GM23338 (cell line): ENCODE results near the gene PDK4. TPM values are rescaled to one million over a fixed set of nuclear protein-coding genes. Genes with fewer than 3 reads are reported as not detected.

Experiments used
- ATAC-seq: fragments of 200-7000 bp; cut with Tn5 transposase; 3 replicates; pipeline ENCODE4 v1.9.1; 2020
- DNase-seq: peaks from one replicate; pipeline ENCODE4 v3.0.0-alpha.2; 2015; ENCODE audit warnings: low spot score
- H2AFZ ChIP-seq: fragments of 200-600 bp; sonication (generic); 2 replicates; pipeline ENCODE4 v1.8.0; 2016; ENCODE audit warnings: antibody characterized with exemption, mild to moderate bottlenecking, moderate library complexity
- H3F3A ChIP-seq: fragments of 200-600 bp; sonication (generic); replicated peaks from 2 replicates; pipeline ENCODE4 v1.8.0; 2017; ENCODE audit warnings: antibody characterized with exemption, mixed run types, low read depth
- H3K27ac ChIP-seq: fragments of 200-600 bp; sonication (generic); 2 replicates; pipeline ENCODE4 v1.6.1; 2016; ENCODE audit warnings: low read depth
- H3K27me3 ChIP-seq: fragments of 200-600 bp; sonication (generic); 2 replicates; pipeline ENCODE4 v1.8.0; 2016; ENCODE audit warnings: mild to moderate bottlenecking, mixed run types, moderate library complexity; ENCODE audit not compliant: insufficient read depth
- H3K36me3 ChIP-seq: fragments of 200-600 bp; sonication (generic); 2 replicates; pipeline ENCODE4 v1.8.0; 2016; ENCODE audit warnings: mild to moderate bottlenecking; ENCODE audit not compliant: insufficient read depth
- H3K4me1 ChIP-seq: fragments of 200-600 bp; sonication (generic); 2 replicates; pipeline ENCODE4 v1.8.0; 2016; ENCODE audit warnings: mild to moderate bottlenecking, moderate library complexity; ENCODE audit not compliant: insufficient read depth
- H3K4me2 ChIP-seq: fragments of 200-600 bp; sonication (generic); 2 replicates; pipeline ENCODE4 v1.7.1; 2017; ENCODE audit warnings: mixed run types
- H3K4me3 ChIP-seq: fragments of 200-600 bp; sonication (generic); 2 replicates; pipeline ENCODE4 v1.6.1; 2016; ENCODE audit warnings: mixed run types
- H3K79me2 ChIP-seq: fragments of 200-600 bp; sonication (generic); replicated peaks from 2 replicates; pipeline ENCODE4 v1.8.0; 2017; ENCODE audit warnings: mild to moderate bottlenecking; ENCODE audit not compliant: insufficient read depth
- H3K9me2 ChIP-seq: fragments of 200-600 bp; sonication (generic); 2 replicates; pipeline ENCODE4 v1.8.0; 2017; ENCODE audit not compliant: insufficient read depth
- H4K20me1 ChIP-seq: fragments of 200-600 bp; sonication (generic); replicated peaks from 2 replicates; pipeline ENCODE4 v1.8.0; 2017; ENCODE audit warnings: mild to moderate bottlenecking; ENCODE audit not compliant: insufficient read depth
- H3K27ac Mint-ChIP-seq: 2 replicates; pipeline ENCODE4 v1.8.0; 2020; ENCODE audit warnings: inconsistent platforms, mild to moderate bottlenecking, moderate library complexity, mixed read lengths
- H3K27me3 Mint-ChIP-seq: 3 replicates; pipeline ENCODE4 v1.8.0; 2022; ENCODE audit warnings: low read depth, mild to moderate bottlenecking, moderate library complexity, mixed read lengths, inconsistent platforms; ENCODE audit not compliant: insufficient read depth, poor library complexity
- H3K36me3 Mint-ChIP-seq: 3 replicates; pipeline ENCODE4 v1.8.0; 2021; ENCODE audit warnings: low read depth, mild to moderate bottlenecking, inconsistent platforms, moderate library complexity, mixed read lengths
- H3K4me1 Mint-ChIP-seq: 3 replicates; pipeline ENCODE4 v1.8.0; 2020; ENCODE audit warnings: mild to moderate bottlenecking, inconsistent platforms, mixed read lengths
- H3K4me3 Mint-ChIP-seq: 3 replicates; pipeline ENCODE4 v1.8.0; 2021; ENCODE audit warnings: moderate library complexity, mild to moderate bottlenecking, inconsistent platforms, mixed read lengths
- H3K9me3 Mint-ChIP-seq: 3 replicates; pipeline ENCODE4 v1.8.0; 2020; ENCODE audit warnings: moderate library complexity, mild to moderate bottlenecking, inconsistent platforms, mixed read lengths
- CREB1 ChIP-seq: fragments of 250-450 bp; sonication (Bioruptor Pico); IDR thresholded peaks from 2 replicates; pipeline ENCODE4 v1.5.0; 2020; ENCODE audit warnings: low read depth, mild to moderate bottlenecking, moderate library complexity
- EZH2 ChIP-seq: fragments of 200-600 bp; sonication (generic); IDR thresholded peaks from one replicate; pipeline ENCODE4 v1.8.0; 2017; ENCODE audit warnings: antibody characterized with exemption, mild to moderate bottlenecking, low read depth; ENCODE audit not compliant: unreplicated experiment
- EZH2phosphoT487 ChIP-seq: fragments of 200-600 bp; sonication (generic); IDR thresholded peaks from one replicate; pipeline ENCODE4 v1.8.1; 2018; ENCODE audit warnings: antibody characterized with exemption; ENCODE audit not compliant: unreplicated experiment
- NANOG ChIP-seq: IDR thresholded peaks from 2 replicates; pipeline ENCODE4 v1.6.1; 2016; ENCODE audit warnings: antibody characterized with exemption, borderline replicate concordance
- POLR2AphosphoS5 ChIP-seq: IDR thresholded peaks from 2 replicates; pipeline ENCODE4 v1.6.1; 2016; ENCODE audit warnings: antibody characterized with exemption, low read depth
- STAT1 ChIP-seq: IDR thresholded peaks from one replicate; pipeline ENCODE4 v1.6.1; 2016; ENCODE audit warnings: antibody characterized with exemption; ENCODE audit not compliant: unreplicated experiment
- ZNF114 ChIP-seq: fragments of 250-450 bp; sonication (Bioruptor Pico); IDR thresholded peaks from 2 replicates; pipeline ENCODE4 v1.5.0; 2020; ENCODE audit warnings: mild to moderate bottlenecking, moderate library complexity
- polyA plus RNA-seq: library from polyadenylated mRNA; unstranded; fragments of >200 nt; fragmentation: Nextera tagmentation; extraction: Ambion mirVana; gene quantifications from 2 replicates; pipeline ENCODE4 v1.2.1, GENCODE V29; 2016
- total RNA-seq: library from RNA; depleted of rRNA; stranded (reverse); fragments of >200 nt; shearing (Covaris generic); gene quantifications from 2 replicates; pipeline ENCODE4 v1.2.3, GENCODE V29; 2014
- TF ChIP-seq, protein P1 (sequence below), 2 experiments: fragments of 200-600 bp in 1 of 2; sonication (generic) in 1 of 2; conservative IDR thresholded peaks; 2 replicates each; pipeline versions ENCODE4 v1.5.1 to v1.6.1; 2016 to 2017; ENCODE audit warnings: antibody characterized with exemption in 2 of 2, low read depth in 2 of 2, mild to moderate bottlenecking in 2 of 2, moderate library complexity in 1 of 2
- TF ChIP-seq, protein P2 (sequence below): IDR thresholded peaks from one replicate; pipeline ENCODE4 v1.6.1; 2018; ENCODE audit warnings: antibody characterized with exemption; ENCODE audit not compliant: unreplicated experiment
- TF ChIP-seq, protein P3 (sequence below): fragments of 250-450 bp; sonication (Bioruptor Pico); IDR thresholded peaks from 2 replicates; pipeline ENCODE4 v1.5.0; 2020; ENCODE audit warnings: mild to moderate bottlenecking, moderate library complexity
- TF ChIP-seq, protein P4 (sequence below): IDR thresholded peaks from 2 replicates; pipeline ENCODE4 v1.6.1; 2016; ENCODE audit warnings: antibody characterized with exemption

PDK4 gene
- total and polyA plus RNA-seq, 2 experiments from 2014 or later = 0.32 TPM; not detected in 1

DNA sequence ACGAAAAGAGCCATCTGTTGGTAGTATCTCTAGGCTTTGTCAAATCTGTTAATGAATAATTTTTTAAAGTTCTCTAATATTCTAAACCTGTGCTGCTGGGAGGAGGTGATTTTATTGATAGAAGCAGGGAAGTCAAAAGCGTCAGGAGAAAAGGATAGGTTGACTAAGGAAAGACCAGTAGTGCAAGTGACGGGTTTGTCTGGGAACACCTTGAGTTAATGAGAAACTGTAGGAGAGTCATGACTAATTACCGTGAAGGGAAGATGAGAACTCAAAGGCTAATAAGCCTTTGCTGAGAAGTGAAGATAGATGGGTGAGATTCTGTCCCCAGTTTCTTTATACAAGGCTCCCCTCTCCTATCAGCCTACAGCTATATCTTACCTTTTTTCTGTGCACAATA is 5.0 kb upstream of the PDK4 start:
- peaks cover 8% of the 10 kb centered on the region; the same call in 1 of the 2 replicates for H3K27me3 ChIP-seq
- H3K4me2 ChIP-seq = no peak overlapping the region
- H3K36me3 ChIP-seq = no peaks in the 10 kb centered on the region
- ATAC-seq (no peak), DNase-seq (no peak)
- TF ChIP-seq, protein P1, sequence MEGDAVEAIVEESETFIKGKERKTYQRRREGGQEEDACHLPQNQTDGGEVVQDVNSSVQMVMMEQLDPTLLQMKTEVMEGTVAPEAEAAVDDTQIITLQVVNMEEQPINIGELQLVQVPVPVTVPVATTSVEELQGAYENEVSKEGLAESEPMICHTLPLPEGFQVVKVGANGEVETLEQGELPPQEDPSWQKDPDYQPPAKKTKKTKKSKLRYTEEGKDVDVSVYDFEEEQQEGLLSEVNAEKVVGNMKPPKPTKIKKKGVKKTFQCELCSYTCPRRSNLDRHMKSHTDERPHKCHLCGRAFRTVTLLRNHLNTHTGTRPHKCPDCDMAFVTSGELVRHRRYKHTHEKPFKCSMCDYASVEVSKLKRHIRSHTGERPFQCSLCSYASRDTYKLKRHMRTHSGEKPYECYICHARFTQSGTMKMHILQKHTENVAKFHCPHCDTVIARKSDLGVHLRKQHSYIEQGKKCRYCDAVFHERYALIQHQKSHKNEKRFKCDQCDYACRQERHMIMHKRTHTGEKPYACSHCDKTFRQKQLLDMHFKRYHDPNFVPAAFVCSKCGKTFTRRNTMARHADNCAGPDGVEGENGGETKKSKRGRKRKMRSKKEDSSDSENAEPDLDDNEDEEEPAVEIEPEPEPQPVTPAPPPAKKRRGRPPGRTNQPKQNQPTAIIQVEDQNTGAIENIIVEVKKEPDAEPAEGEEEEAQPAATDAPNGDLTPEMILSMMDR (conservative IDR thresholded peaks at IDR 0.05; ENCODE audit: low read depth in 2 of 2) = no peak
- TF ChIP-seq EZH2 (no peak), NANOG (no peak), CREB1 (CRISPR knock-in tag) (no peak), ZNF114 (CRISPR knock-in tag) (no peak), STAT1 (no peak), EZH2phosphoT487 (no peak), POLR2AphosphoS5 (no peak)
- TF ChIP-seq, protein P2, sequence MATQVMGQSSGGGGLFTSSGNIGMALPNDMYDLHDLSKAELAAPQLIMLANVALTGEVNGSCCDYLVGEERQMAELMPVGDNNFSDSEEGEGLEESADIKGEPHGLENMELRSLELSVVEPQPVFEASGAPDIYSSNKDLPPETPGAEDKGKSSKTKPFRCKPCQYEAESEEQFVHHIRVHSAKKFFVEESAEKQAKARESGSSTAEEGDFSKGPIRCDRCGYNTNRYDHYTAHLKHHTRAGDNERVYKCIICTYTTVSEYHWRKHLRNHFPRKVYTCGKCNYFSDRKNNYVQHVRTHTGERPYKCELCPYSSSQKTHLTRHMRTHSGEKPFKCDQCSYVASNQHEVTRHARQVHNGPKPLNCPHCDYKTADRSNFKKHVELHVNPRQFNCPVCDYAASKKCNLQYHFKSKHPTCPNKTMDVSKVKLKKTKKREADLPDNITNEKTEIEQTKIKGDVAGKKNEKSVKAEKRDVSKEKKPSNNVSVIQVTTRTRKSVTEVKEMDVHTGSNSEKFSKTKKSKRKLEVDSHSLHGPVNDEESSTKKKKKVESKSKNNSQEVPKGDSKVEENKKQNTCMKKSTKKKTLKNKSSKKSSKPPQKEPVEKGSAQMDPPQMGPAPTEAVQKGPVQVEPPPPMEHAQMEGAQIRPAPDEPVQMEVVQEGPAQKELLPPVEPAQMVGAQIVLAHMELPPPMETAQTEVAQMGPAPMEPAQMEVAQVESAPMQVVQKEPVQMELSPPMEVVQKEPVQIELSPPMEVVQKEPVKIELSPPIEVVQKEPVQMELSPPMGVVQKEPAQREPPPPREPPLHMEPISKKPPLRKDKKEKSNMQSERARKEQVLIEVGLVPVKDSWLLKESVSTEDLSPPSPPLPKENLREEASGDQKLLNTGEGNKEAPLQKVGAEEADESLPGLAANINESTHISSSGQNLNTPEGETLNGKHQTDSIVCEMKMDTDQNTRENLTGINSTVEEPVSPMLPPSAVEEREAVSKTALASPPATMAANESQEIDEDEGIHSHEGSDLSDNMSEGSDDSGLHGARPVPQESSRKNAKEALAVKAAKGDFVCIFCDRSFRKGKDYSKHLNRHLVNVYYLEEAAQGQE = no peak
- TF ChIP-seq, protein P3, sequence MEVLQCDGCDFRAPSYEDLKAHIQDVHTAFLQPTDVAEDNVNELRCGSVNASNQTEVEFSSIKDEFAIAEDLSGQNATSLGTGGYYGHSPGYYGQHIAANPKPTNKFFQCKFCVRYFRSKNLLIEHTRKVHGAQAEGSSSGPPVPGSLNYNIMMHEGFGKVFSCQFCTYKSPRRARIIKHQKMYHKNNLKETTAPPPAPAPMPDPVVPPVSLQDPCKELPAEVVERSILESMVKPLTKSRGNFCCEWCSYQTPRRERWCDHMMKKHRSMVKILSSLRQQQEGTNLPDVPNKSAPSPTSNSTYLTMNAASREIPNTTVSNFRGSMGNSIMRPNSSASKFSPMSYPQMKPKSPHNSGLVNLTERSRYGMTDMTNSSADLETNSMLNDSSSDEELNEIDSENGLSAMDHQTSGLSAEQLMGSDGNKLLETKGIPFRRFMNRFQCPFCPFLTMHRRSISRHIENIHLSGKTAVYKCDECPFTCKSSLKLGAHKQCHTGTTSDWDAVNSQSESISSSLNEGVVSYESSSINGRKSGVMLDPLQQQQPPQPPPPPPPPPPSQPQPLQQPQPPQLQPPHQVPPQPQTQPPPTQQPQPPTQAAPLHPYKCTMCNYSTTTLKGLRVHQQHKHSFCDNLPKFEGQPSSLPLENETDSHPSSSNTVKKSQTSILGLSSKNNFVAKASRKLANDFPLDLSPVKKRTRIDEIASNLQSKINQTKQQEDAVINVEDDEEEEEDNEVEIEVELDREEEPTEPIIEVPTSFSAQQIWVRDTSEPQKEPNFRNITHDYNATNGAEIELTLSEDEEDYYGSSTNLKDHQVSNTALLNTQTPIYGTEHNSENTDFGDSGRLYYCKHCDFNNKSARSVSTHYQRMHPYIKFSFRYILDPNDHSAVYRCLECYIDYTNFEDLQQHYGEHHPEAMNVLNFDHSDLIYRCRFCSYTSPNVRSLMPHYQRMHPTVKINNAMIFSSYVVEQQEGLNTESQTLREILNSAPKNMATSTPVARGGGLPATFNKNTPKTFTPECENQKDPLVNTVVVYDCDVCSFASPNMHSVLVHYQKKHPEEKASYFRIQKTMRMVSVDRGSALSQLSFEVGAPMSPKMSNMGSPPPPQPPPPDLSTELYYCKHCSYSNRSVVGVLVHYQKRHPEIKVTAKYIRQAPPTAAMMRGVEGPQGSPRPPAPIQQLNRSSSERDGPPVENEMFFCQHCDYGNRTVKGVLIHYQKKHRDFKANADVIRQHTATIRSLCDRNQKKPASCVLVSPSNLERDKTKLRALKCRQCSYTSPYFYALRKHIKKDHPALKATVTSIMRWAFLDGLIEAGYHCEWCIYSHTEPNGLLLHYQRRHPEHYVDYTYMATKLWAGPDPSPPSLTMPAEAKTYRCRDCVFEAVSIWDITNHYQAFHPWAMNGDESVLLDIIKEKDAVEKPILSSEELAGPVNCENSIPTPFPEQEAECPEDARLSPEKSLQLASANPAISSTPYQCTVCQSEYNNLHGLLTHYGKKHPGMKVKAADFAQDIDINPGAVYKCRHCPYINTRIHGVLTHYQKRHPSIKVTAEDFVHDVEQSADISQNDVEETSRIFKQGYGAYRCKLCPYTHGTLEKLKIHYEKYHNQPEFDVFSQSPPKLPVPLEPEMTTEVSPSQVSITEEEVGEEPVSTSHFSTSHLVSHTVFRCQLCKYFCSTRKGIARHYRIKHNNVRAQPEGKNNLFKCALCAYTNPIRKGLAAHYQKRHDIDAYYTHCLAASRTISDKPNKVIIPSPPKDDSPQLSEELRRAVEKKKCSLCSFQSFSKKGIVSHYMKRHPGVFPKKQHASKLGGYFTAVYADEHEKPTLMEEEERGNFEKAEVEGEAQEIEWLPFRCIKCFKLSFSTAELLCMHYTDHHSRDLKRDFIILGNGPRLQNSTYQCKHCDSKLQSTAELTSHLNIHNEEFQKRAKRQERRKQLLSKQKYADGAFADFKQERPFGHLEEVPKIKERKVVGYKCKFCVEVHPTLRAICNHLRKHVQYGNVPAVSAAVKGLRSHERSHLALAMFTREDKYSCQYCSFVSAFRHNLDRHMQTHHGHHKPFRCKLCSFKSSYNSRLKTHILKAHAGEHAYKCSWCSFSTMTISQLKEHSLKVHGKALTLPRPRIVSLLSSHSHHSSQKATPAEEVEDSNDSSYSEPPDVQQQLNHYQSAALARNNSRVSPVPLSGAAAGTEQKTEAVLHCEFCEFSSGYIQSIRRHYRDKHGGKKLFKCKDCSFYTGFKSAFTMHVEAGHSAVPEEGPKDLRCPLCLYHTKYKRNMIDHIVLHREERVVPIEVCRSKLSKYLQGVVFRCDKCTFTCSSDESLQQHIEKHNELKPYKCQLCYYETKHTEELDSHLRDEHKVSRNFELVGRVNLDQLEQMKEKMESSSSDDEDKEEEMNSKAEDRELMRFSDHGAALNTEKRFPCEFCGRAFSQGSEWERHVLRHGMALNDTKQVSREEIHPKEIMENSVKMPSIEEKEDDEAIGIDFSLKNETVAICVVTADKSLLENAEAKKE (CRISPR knock-in tag) = no peak
- TF ChIP-seq, protein P4, sequence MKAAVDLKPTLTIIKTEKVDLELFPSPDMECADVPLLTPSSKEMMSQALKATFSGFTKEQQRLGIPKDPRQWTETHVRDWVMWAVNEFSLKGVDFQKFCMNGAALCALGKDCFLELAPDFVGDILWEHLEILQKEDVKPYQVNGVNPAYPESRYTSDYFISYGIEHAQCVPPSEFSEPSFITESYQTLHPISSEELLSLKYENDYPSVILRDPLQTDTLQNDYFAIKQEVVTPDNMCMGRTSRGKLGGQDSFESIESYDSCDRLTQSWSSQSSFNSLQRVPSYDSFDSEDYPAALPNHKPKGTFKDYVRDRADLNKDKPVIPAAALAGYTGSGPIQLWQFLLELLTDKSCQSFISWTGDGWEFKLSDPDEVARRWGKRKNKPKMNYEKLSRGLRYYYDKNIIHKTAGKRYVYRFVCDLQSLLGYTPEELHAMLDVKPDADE = no peak
- H3K79me2 ChIP-seq = no peaks in the 10 kb centered on the region
- no peak overlapping the region for H3K4me3 ChIP-seq
- no peak overlapping the region for H2AFZ ChIP-seq
- Mint-ChIP-seq H3K27me3 (peaks cover 10% of the 10 kb centered on the region), H3K4me1 (peaks cover 5% of the 10 kb centered on the region), H3K27ac (no peak overlapping the region), H3K9me3 (peaks cover 11% of the 10 kb centered on the region; the same call in 2 of the 3 replicates), H3K36me3 (no peaks in the 10 kb centered on the region; the same call in 2 of the 3 replicates), H3K4me3 (no peak overlapping the region)
- no peaks in the 10 kb centered on the region for H3K9me2 ChIP-seq
- H3K27ac ChIP-seq = no peak overlapping the region
- H4K20me1 ChIP-seq = no peaks in the 10 kb centered on the region
- no peaks in the 10 kb centered on the region for H3K4me1 ChIP-seq
- no peaks in the 10 kb centered on the region for H3F3A ChIP-seq
